Ectodermal cell (in vitro differentiated cells): ENCODE data around the gene FADS1.

Experiments
- H3K27ac ChIP-seq: 2 replicates; pipeline ENCODE4 v1.7.0; 2013; ENCODE audit warnings: mild to moderate bottlenecking, low read depth, low read length; ENCODE audit not compliant: insufficient read depth, poor library complexity, severe bottlenecking
- H3K27me3 ChIP-seq: 2 replicates; pipeline ENCODE4 v1.7.0; 2013; ENCODE audit warnings: mild to moderate bottlenecking, low read length; ENCODE audit not compliant: insufficient read depth, control insufficient read depth, poor library complexity, severe bottlenecking
- H3K36me3 ChIP-seq: one replicate; pipeline ENCODE4 v1.7.0; 2013; ENCODE audit warnings: low read length; ENCODE audit not compliant: control insufficient read depth, insufficient read depth
- H3K4me1 ChIP-seq: one replicate; pipeline ENCODE4 v1.7.0; 2013; ENCODE audit warnings: low read length; ENCODE audit not compliant: control insufficient read depth, insufficient read depth
- H3K4me3 ChIP-seq: 2 replicates; pipeline ENCODE4 v1.7.0; 2013; ENCODE audit warnings: low read depth, low read length, control low read depth; ENCODE audit not compliant: insufficient read depth
- H3K9me3 ChIP-seq: 2 replicates; pipeline ENCODE4 v1.7.0; 2013; ENCODE audit warnings: mild to moderate bottlenecking, low read length, moderate library complexity; ENCODE audit not compliant: control insufficient read depth
- WGBS, 2 experiments: methylation state at CpG; one replicate each; pipeline ENCODE4 v1.1.7; 2013; ENCODE audit warnings: missing lambda C conversion rate in 2 of 2; 5-methylcytosine and 5-hydroxymethylcytosine counted together

Gene FADS1

DNA sequence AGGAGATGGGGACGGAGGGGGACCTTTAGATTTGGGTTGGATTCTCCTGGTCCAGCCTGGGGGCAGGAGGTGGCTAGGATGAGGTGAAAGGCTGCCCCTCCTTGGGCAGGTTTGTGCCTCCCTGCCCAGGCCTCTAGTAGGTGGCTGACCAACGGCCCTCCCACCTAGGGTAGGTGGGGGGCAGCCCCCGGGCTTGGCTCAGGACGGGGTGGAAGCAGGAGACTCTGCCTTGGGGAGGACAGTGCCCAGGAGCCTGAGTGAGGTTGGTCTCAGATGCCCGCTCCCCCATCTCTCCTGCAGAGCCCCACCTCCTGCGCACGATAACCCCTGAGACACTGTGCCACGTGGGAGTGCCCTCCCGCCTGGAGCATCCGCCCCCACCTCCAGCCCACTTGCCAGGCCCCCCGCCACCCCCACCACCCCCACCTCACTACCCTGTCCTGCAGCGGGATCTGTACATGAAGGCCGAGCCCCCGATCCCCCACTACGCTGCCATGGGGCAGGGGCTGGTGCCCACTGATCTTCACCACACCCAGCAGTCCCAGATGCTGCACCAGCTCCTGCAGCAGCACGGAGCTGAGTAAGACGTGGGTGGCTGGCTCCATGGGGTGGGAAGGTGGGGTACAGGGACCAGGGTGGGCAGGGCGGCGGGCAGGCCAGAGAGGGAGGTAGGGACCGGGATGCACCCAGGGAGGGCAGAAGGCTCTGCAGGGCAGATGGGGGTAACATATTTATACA, 46.7 kb downstream of the FADS1 start:
- no peak overlapping the region for H3K4me3 ChIP-seq
- WGBS, 2 experiments = 90 to 94% methylated on average over 19 of the region's 20 CpGs
- no peaks in the 10 kb centered on the region for H3K9me3 ChIP-seq
- H3K27ac ChIP-seq = no peak overlapping the region
- H3K27me3 ChIP-seq = no peaks in the 10 kb centered on the region
- peaks cover 34% of the 10 kb centered on the region for H3K4me1 ChIP-seq
- no peaks in the 10 kb centered on the region for H3K36me3 ChIP-seq

DNA sequence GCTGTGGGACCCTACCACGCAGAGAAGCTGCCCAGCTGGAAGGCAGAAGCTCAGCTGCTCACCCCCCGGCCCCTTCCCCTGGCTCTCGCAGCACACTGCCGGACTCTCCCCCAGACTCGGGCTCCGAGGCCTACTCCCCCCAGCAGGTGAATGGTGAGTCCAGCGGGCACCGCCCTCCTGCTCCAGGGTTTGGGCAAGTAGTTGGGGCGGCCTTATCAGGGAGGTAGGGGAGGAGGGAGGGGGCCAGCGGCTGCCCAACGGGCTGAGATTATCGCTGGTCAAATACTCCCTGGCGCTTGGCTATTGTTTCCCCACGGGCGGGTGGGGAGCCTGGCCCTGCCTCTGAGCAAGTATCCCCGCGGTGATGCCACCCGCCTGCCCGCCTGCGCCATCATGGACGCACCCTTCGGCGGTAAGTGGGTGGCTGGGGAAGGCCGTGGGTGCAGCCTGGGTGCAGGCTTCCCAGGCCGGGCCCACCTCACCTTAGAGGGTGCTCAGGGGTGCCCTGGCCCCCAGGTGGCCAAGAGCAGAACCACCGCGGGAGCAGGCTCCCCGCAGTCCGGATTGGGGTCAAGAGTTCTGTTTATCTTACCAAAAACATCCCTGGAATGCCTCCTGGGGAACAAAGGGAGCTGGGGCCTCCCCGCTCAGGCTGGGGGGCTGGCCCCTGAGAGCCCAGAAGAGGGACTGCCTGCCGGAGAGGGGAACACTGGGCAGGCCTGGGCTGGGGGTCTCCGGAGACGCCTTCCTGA, 47.5 kb downstream of the FADS1 start:
- no peak overlapping the region for H3K27ac ChIP-seq
- H3K9me3 ChIP-seq = no peaks in the 10 kb centered on the region
- H3K36me3 ChIP-seq = no peaks in the 10 kb centered on the region
- no peaks in the 10 kb centered on the region for H3K27me3 ChIP-seq
- H3K4me3 ChIP-seq = no peak overlapping the region
- H3K4me1 ChIP-seq = peaks cover 42% of the 10 kb centered on the region
- 83 to 85% methylated on average over 33 of the region's 33 CpGs for WGBS, 2 experiments

DNA sequence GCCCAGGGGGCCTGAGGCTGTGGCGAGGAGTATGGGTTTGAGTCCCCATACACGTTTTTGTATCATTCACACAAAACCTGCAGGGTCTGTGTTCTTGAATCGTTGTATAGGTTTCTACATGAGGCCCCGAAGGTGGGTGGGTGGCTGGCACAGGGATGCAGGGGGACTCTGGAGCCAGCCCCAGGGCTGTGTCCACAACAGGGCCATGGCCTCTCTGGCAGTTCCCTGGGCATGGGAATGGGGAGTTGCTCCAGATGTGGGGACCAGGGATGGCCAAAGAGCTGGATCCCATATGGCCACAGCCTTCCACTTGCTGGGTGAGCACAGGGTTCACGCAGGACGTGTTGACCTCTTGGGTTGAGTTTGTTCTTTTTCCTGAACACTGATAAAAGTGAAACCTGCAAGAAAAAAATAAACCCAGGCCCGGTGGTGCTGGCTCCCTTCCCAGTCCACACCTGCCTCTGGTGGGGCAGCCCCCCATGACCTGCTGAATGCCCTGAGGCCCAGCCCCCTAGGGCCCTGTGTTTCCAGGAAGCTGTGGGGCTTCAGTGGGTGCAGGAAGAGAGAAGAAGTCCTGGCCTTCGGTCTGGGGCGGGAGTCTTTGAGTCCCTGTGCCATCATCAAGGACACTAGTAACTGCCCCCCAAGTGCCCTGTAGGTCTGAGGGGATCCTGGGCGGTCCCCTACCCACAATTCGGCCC, 48.3 kb downstream of the FADS1 start:
- no peaks in the 10 kb centered on the region for H3K9me3 ChIP-seq
- H3K4me1 ChIP-seq = peaks cover 43% of the 10 kb centered on the region
- no peaks in the 10 kb centered on the region for H3K36me3 ChIP-seq
- H3K27me3 ChIP-seq = no peaks in the 10 kb centered on the region
- 89 to 93% methylated on average over 11 of the region's 11 CpGs for WGBS, 2 experiments
- no peak overlapping the region for H3K27ac ChIP-seq
- no peak overlapping the region for H3K4me3 ChIP-seq

DNA sequence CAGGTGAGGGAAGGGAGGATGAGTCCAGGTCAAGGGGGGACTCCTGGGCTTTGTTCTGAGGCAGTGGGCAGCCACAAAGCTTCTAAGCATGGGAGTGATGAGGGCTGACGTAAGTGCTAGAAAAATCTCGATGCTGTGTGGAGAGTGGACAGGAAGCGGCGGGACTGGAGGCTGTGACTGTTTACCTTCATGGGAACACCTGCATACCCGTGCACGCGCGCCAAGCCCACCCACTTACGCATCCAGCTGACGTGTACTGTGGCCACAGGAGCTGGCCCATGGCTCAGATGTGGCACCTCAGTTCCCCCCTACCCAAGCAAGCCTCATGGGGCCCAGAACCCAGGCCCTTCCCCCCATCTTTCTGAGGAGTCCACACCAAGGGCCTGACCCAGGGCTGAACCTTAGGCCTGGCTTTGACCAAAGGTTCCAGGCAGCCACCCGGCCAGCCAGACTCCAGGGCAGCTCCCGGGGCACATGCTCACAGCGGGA, 50.4 kb downstream of the FADS1 start:
- no peak overlapping the region for H3K27ac ChIP-seq
- no peaks in the 10 kb centered on the region for H3K36me3 ChIP-seq
- no peak overlapping the region for H3K4me3 ChIP-seq
- H3K4me1 ChIP-seq = peaks cover 44% of the 10 kb centered on the region
- WGBS, 2 experiments = 93 to 94% methylated on average over 13 of the region's 13 CpGs
- H3K9me3 ChIP-seq = no peaks in the 10 kb centered on the region
- no peaks in the 10 kb centered on the region for H3K27me3 ChIP-seq

DNA sequence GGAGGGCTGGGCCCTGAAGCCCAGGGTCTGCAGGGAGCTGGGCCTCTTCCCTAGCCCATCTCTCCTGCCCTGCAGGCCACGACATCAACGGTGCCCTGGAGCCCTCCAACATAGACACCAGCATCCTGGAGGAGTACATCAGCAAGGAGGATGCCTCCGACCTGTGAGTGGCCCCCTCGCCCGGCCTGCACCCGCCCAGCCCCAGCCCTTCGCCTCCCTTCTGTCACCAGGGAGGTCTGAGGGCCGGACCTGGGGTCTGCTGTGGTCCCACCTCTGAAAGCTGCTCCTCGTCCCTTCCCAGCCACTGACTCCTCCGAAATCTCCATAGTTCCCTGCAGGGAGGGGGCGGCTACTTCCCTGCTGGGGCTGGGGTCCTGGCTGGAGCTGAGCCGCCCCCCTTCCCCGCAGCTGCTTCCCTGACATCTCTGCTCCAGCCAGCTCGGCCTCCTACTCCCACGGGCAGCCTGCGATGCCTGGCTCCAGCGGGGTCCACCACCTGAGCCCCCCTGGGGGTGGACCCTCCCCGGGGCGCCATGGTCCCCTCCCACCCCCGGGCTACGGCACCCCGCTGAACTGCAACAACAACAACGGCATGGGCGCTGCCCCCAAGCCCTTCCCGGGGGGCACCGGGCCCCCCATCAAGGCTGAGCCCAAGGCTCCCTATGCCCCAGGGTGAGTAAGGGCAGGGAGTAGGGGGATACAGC, 51.1 kb downstream of the FADS1 start:
- H3K36me3 ChIP-seq = no peaks in the 10 kb centered on the region
- H3K4me3 ChIP-seq = no peak overlapping the region
- no peaks in the 10 kb centered on the region for H3K9me3 ChIP-seq
- H3K4me1 ChIP-seq = peaks cover 48% of the 10 kb centered on the region
- WGBS, 2 experiments = 85 to 87% methylated on average over 26 of the region's 26 CpGs
- no peak overlapping the region for H3K27ac ChIP-seq
- no peaks in the 10 kb centered on the region for H3K27me3 ChIP-seq

DNA sequence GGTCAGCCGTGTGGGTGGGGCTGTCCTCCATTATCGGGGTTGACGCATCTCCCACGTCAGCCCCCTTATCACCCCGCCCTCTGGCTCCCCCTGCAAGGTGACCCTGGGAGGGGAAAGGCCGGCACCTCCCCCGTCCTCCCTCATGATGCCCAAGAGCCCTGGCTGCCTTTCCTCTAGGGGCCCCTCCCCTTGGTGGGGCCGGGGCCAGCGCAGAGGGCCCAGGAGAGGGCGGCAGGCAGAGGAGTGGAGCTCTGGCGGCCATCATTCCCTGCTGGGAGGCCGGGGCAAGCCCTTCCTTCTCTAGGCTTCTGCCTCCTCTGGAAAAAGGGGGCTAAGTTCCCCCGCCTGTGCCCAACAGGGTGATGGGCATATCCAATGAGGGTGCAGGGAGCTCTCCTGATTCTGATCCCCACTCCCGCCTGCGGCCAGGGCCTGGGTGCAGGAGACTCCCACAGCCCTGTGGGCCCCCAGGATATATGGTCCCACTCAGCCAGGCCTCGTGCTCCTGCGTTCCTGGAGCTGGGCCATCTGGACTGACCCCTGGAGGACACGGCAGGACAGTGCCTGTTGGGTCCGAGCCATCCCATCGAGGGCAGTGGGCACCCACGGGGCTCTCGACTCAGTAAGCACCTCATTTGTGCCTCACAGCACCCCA, 52.1 kb downstream of the FADS1 start:
- H3K27ac ChIP-seq = no peak overlapping the region

DNA sequence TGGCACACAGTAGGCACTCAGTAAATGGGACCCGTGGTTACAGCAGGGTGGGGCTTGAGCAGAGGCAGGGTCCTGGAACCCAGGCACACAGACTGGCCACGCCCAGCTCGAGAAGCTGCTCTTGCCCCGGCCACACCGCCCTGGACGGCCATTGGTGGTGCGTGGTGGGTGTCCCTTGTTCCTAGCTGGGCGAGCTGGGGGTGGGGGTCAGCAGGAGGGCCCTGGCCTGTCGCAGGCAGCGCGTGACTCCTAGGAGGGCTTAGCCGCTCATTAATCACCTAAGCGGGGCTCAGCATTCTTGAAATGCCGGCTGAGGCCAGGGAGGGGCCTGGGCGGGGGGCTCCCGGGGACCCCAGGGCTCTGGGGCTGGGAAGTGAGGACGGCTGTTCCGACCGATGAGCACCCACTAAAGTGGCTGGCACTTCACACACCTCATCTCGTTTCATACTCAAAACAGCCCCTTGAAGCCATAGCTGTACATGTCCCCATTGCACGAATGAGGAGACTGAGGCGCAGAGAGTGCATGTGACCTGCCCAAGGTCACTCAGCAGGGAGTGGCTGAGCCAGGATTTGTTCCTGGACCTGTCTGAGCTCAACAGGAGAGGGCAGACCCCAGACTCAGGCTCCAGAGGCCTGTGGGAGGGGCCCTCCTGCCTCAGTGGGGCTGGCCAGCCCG, 52.7 kb downstream of the FADS1 start:
- H3K27me3 ChIP-seq = no peaks in the 10 kb centered on the region
- H3K27ac ChIP-seq = no peak overlapping the region
- peaks cover 38% of the 10 kb centered on the region for H3K4me1 ChIP-seq
- H3K36me3 ChIP-seq = no peaks in the 10 kb centered on the region
- no peaks in the 10 kb centered on the region for H3K9me3 ChIP-seq
- 90% methylated on average over 23 of the region's 23 CpGs for WGBS, 2 experiments
- no peak overlapping the region for H3K4me3 ChIP-seq

More for the DNA sequence above, 52.1 kb downstream of the FADS1 start:
- WGBS, 2 experiments = 71 to 73% methylated on average over 22 of the region's 22 CpGs
- no peaks in the 10 kb centered on the region for H3K36me3 ChIP-seq
- peaks cover 45% of the 10 kb centered on the region for H3K4me1 ChIP-seq
- H3K4me3 ChIP-seq = no peak overlapping the region
- H3K9me3 ChIP-seq = no peaks in the 10 kb centered on the region
- H3K27me3 ChIP-seq = no peaks in the 10 kb centered on the region

DNA sequence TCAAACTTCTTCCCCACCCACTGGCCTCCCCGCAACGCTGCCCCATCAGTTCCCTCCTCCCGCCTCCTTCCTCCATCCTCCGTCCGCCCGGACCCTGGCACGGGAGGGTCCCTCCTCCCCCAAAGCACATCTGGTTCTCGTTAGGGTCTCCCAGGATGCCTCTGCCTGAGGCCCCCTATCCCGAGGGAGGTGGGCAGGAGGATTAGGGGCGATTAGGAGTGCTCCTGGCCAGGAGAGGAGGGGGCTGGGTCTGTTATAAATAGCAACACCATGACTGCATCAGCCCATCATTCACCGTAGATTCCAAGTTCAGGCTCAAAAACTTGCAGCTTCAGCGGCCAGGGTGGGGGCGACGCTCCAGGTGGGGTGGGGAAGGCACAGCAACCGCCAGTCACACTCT, 54.0 kb downstream of the FADS1 start:
- no peaks in the 10 kb centered on the region for H3K27me3 ChIP-seq
- WGBS, 2 experiments = 74 to 79% methylated on average over 14 to 15 of the region's 15 CpGs
- no peak overlapping the region for H3K4me3 ChIP-seq
- H3K36me3 ChIP-seq = no peaks in the 10 kb centered on the region
- no peaks in the 10 kb centered on the region for H3K9me3 ChIP-seq
- peaks cover 36% of the 10 kb centered on the region for H3K4me1 ChIP-seq
- H3K27ac ChIP-seq = no peak overlapping the region

DNA sequence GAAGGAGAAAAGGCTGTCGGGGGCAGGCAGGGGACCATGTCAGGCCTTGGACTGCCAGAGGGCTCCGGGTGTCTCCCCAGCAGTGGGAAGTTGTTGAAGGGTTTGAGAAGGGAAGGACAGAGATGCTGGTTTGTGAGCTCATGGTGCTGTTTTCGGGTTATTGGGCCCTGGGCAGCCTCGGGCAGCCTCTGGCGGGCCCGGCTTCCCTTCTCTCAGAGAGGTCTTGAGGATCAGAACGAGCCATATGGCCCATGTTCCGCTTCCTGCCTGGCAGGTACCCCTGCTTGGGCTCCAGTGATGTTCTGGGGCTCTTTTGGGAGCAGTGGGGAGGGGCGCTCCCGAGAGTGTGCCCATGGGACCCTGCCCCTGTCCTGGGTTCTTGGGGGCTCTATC, 54.6 kb downstream of the FADS1 start:
- Histone ChIP-seq H3K27ac (no peak overlapping the region), H3K27me3 (no peaks in the 10 kb centered on the region), H3K9me3 (no peaks in the 10 kb centered on the region), H3K4me3 (no peak overlapping the region), H3K36me3 (no peaks in the 10 kb centered on the region), H3K4me1 (peaks cover 36% of the 10 kb centered on the region)
- WGBS, 2 experiments = 90 to 93% methylated on average over 10 of the region's 10 CpGs
